C4-2B (cell line): ENCODE data around the gene RMRP.
"Not testable (repeated sequence)": the region's sequence is repeated elsewhere in the genome, so short reads cannot be mapped to it uniquely, and the experiment has no call there.

Source experiments
- H3K27ac ChIP-seq: fragments of 450-650 bp; 2 replicates; pipeline ENCODE4 v1.5.1; 2017
- CTCF ChIP-seq: fragments of 450-650 bp; conservative IDR thresholded peaks from 2 replicates; pipeline ENCODE4 v1.5.1; 2017; ENCODE audit warnings: mild to moderate bottlenecking
- ZFX ChIP-seq: fragments of 450-650 bp; IDR thresholded peaks from 2 replicates; pipeline ENCODE4 v1.6.1; 2017

The RMRP gene

GRCh38 chr9:35618325-35618727 is 39.5 kb downstream of the RMRP start, which contains the start of gene CD72:
TSS of gene CD72 (minus strand) at chr9:35618413. CDS start at chr9:35618303, 110 bp downstream.
- TF ChIP-seq ZFX = no peak
- H3K27ac ChIP-seq = no peak within 1 kb of the TSS

- no peak for TF ChIP-seq ZFX
- no peak for TF ChIP-seq CTCF
- H3K27ac ChIP-seq = no peak overlapping the region
Measured at GRCh38 chr9:35617548-35617947, 40.3 kb downstream of the RMRP start.

- TF ChIP-seq CTCF (no peak), ZFX (no peak)
- H3K27ac ChIP-seq = no peak overlapping the region
Measured at GRCh38 chr9:35616681-35617459, 40.9 kb downstream of the RMRP start.

- H3K27ac ChIP-seq = no peak overlapping the region
- TF ChIP-seq ZFX = no peak
- TF ChIP-seq CTCF = no peak
Measured at GRCh38 chr9:35615981-35616680, 41.7 kb downstream of the RMRP start.

GRCh38 chr9:35612843-35613242 is 45.0 kb downstream of the RMRP start:
- H3K27ac ChIP-seq = no peak overlapping the region
- TF ChIP-seq CTCF = no peak
- TF ChIP-seq ZFX = no peak

- not testable (repeated sequence) for H3K27ac ChIP-seq
Measured at GRCh38 chr9:35612066-35612465, 45.8 kb downstream of the RMRP start.

GRCh38 chr9:35611230-35611797 is 46.5 kb downstream of the RMRP start:
- H3K27ac ChIP-seq = no peak overlapping the region
- TF ChIP-seq ZFX (no peak), CTCF (peak; percentile 92)

- TF ChIP-seq CTCF = no peak
- TF ChIP-seq ZFX = no peak
- no peak overlapping the region for H3K27ac ChIP-seq
Measured at GRCh38 chr9:35609820-35610163, 48.0 kb downstream of the RMRP start.
